Stimulated activated CD4-positive, alpha-beta T cell treated with anti-CD3 and anti-CD28 coated beads, Interleukin-1b, Interleukin-23, amount 100 ng/mL, for 4 hours (primary cell): ENCODE measurements around the gene OR2Z1.

ENCODE experiments used
- DNase-seq, 2 donors: peaks; one replicate each; pipeline ENCODE4 v3.0.0-alpha.2; 2020; ENCODE audit warnings: low read depth in 2 of 2

The OR2Z1 gene, protein sequence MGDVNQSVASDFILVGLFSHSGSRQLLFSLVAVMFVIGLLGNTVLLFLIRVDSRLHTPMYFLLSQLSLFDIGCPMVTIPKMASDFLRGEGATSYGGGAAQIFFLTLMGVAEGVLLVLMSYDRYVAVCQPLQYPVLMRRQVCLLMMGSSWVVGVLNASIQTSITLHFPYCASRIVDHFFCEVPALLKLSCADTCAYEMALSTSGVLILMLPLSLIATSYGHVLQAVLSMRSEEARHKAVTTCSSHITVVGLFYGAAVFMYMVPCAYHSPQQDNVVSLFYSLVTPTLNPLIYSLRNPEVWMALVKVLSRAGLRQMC

DNA sequence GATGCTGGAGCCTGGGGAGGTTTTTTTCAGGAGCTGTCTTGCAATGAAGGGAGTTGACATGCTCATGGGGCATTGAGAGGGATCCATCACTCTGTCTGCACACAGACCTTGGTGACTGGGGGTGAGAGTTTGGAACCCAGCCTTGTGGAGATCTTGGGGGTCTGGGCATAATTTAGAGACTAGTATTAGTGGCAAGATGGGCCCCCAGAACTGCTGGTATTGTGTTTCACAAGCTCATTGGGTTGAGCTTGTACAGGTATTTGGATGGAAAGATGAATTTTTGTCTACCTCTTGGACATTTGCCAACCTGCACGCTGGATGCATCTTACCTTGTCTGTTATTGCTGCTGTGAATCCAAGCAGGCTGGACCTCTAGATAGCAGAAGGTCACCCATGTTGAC, at the start of gene OR2Z1:
Gene OR2Z1 (plus strand): TSS at position 301 of the 400 bp plus-strand sequence. CDS start 9,395 bp downstream, outside the sequence.
- DNase-seq = no peak

DNA sequence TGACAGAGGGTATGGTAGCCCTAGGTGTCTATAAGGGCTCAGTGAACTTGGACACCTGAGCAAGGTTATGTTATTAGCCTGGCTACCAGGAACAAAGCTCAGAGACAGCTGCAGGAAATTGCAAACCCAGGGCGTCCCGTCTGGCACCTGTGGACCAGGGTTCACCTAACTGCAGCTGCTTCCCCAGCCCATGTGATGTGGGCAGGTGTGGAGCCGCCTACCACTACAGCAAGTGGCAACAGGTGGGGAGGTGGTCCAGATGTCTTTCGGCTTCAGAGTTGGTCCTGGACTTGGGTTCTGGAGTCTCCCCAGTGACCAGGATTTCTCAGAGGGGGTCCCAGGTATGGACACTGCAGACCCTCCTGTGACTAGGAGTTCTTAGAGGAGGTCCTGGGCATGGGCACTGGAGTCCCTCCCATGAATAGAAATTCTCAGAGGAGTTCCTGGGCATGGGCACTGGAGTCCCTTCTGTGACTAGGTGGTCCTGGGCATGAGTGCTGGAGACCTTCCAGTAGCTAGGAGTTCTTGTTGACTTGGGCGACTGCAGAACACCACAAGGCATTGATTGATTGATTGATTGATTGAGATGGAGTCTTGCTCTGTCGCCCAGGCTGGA, 48.0 kb upstream of the OR2Z1 start:
- DNase-seq = no peak

DNA sequence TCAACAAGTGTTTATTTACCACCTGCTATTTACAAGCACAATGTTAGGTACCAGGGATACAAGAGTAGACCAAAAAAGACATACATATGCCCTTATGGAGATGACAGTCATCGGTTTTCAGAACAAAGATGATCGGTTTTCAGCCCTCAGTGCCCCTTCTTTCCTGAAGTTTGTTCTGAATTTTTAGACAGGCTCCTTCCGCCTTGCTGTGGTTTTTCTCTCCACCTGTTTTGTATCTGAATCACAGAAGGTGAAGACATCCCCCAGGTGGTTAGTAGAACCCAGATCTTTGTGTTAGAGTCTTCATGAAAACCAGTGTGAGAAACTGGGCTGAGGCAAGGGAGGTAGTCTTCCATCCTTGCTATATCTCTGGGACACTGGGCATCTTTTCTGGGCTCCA, 46.4 kb upstream of the OR2Z1 start:
- DNase-seq = no peak

DNA sequence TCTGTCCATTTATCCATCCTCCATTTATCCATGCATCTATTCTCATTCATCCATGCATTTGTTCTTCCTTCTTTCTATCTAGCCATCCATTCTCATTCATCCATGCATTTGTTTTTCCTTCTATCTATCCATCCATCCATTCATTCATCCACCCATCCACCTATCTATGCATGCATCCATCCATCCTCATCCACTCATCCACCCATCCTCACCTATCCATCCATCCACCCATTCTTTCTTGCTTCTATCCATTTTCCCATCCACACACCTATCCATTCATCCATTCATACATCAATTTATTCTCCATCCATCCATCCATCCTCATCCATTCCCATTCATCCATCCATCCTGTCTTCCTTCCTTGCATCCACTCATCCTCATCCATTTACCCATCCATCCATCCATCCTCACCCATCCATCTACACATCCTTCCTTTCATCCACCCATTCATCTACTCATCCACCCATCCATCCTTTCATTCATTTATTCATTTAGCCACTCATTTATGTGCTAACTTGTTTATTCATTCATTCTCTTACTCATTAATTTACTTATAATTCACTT, 43.1 kb upstream of the OR2Z1 start:
- DNase-seq = no peak

DNA sequence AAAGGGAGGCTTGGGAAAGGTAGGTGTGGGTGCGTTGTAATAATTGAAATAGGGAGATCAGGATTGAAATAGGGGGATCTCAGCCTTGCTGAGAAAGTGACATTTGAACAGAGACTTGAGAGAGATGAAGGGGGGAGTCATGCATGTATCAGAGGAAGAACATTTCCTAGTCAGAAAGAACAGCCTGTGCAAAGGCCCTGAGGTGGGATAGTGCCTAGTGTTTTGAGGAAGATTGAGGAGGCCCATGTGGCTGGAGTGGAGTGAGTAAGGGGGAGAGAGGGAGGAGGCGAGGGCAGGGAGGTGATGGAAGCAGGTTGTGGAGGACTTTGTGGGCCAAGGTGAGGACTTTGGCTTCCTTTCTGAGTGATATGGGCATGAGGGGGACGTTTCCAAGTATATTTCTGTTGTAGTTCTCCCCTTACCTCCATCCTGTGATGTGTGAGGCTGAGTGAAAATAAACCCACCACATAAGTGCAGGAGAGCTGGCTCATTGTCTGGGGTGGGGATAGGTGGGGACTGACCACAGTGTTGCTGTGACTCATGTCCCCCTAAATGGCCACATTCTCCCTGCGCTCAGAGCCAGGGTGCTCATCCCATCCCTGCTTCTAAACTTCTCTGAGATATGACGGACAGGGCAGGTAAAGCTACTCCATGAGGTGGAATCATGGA, 40.6 kb upstream of the OR2Z1 start:
- DNase-seq = no peak

DNA sequence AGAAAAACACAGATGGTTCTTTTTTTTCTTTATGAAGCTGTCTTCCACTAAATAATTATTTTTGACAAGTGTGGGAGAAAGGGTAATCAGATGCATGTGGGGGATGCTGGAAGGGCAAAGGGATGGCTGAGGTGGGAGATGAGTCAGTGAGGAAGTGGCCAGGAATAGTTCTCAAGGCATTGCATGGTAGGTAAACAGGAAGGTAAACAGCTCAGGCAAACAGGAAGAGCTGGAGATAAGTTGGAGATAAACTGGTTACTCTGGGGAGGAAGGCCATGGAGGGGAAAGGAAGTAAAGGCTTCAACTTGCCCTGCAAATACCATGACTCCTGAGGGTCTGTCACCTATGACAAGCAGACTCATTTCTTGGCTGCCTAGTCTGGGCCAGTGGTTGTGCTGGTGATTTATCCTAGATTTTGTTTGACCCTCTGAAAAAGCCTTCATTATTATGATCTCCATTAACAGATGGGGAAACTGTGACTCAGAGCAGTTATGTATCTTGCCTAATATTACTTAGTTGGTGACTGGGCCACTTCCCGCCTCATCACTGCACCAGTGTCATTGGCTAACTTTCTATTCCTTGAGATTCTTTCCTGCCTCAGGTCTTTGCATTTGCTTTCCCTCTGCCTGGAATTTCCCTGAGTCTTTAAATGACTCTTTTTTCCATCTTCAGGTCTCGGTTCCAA, 39.9 kb upstream of the OR2Z1 start:
- no peak for DNase-seq

DNA sequence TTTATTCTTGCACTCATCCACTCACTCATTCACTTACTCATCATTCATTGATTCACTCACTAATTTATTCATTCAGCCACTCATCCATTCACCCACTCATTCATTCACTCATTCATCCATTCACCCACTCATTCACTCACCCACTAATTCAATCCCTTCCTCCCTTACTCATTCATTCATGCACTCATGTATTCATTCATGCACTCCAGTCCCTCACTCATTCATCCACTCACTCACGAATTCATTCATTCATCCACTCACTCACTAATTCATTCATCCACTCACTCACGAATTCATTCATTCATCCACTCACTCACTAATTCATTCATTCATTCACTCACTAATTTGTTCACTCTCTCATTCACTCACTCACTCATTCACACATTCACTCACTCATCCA, 39.0 kb upstream of the OR2Z1 start:
- DNase-seq = no peak

DNA sequence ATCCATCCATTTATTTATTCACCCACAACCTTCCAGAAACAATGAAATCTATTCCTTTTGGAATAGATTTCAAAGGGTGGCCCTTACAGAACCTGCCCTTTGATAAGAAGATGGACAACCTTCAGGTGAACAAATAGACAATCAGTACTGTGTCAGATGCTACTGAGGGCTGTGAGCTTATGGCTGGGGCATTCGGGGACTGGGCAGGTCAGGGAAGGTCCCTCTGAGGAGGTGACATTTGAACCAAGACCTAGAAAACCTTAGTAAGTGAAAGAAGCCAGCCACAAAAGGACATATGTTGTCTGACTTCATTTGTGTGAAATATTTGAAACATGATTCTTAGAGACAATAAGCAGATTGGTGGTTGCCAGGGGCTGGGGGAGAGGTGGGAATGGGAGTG, 38.5 kb upstream of the OR2Z1 start:
- DNase-seq = no peak

DNA sequence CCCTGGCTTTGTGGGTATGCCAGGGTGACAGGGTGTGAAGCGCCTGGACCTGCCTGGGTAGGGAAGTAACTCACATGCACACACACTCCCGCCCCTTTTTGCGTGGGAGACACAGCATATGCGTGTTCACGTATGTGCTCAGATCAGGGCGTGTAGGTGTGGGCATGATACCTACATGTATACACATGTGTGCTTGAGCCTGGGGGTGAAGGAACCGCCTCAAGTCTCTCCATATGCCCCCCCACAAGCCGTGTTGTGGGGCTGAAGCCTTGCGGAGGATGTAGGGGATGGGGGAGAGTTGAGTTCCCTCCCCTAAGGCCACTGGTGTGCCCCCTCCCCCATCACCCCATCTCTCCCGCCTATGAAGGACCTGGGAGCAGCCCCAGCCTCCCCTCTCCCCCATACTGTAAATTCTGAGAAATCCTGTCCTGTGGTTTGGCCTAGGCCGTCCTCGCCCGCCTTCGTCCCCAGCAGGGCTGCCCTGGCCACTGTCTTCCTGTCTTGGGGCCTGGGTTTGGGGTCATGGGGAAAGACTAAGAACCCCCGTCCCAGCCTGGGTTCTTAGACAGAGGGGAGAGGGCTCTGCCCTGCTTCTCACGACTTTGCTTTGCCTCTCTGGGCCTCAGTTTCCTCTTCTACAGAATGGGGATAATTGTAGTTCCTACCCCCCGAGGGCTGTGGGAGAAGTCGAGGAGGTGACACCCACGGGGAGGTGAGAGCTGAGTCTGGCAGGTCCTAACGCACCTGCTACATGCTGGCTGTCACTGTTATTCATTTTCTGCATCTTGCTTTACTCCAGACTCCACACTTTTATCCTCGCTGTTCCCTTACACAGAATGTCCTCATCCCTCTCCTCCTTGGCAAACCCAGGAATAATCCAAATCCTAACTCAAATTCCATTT, 37.2 kb upstream of the OR2Z1 start:
- no peak for DNase-seq

DNA sequence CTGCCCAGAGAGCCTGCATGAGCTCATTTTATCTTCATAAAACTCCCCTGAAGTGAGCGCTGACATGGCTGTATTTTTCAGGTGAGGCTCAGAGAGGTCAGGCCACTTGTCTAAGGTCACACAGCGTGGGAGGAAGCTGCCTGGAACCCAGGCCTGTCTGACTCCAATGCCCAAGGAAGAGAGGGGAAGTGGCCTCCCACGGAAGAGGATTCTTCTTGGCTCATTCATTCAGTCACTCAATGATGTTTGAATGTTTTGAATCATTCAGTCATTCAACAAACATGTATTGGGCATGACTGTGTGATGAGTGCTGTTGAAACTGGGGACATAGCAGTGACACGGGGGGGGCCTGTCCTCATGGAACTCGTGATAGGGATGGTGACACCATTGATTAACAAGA, 34.9 kb upstream of the OR2Z1 start:
- no peak for DNase-seq

DNA sequence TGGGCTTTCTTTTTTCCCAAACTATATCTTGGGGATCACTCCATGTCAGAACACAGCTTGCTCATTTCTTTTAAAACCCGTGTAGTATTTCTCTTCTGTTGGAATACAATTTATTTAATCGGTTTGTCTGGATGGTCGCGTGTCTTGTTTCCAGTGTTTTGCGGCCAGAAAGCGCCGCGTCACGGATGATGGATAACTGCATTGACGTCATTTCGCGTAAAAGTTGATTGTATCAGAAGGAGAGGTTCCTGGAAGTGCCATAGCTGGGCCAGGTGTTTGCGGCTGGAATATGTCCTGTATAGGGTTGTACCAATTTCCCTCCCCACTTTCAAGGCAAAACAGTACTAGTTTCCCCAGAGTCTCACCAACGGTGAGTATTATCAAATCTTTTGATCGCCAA, 32.5 kb upstream of the OR2Z1 start:
- no peak for DNase-seq

DNA sequence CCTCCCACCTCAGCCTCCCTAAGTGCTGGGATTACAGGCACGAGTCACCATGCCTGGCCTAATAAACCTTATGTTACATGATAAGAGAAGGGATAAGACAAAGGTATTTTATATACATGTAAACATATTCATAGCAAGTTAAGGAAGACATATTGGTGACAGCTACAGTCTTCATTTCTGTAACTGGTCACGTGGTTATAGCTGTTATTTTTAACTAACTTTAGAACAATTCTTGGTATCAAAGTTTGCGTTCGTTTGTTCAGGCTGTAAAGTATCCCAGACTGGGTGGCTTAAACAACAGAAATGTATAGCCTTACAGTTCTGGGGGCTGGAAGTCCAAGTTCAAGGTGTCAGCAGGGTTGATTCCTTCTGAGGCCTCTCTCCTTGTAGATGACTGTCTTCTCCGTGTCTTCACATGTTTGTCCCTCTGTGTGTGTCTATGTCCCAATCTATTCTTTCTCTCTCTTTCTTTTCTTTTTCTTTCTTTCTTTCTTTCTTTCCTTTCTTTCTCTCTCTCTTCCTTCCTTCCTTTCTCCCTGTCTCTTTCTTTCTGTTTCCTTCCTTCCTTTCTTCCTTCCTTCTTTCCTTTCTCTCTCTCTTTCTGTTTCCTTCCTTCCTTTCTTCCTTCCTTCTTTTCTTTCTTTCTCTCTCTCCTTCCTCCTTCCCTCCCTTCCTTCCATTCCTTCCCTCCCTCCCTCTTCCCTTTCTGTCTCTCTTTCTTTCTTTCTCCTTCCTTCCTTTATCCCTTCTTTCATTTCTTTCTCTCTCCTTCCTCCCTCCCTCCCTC, 30.5 kb upstream of the OR2Z1 start:
- no peak for DNase-seq

DNA sequence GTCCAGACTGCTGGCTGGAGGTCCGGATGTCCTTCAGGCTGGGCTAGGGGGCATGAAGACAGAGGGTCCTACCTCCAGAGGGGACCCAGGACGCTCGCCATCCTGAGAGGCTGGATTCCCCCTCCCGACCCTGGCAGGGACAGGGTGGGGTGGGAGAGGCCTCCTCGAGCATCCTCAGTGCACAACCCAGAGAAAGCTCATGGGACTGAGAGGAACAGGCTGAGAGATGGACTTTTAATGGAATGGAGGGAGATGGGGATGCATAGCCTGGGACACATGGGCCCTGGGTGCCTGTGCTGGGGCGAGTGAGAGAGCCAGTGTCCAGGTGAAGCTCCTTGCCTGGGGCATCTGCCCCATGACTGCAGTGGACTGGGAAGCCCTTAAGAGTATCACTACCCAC, 25.9 kb upstream of the OR2Z1 start:
- DNase-seq = no peak

DNA sequence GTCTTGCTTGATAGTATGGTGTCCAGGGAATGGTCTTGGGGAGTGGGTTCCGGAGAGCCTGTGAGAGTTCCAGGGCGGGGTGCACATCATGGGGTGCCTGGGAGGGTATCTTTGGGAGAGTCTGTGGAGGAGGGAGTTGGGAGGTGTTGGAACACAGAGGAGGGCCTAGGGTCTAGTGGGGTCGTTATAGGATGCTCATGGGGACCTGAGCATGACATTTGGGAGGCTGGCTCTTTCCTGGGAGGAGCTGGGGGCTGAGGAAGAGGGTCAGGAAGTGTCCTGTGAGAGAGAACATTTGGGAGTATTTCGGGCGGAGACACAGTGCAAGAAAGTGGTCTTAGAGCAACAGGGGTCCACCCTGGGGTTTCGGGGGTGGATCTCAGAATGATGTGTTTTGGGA, 25.5 kb upstream of the OR2Z1 start:
- DNase-seq = no peak

DNA sequence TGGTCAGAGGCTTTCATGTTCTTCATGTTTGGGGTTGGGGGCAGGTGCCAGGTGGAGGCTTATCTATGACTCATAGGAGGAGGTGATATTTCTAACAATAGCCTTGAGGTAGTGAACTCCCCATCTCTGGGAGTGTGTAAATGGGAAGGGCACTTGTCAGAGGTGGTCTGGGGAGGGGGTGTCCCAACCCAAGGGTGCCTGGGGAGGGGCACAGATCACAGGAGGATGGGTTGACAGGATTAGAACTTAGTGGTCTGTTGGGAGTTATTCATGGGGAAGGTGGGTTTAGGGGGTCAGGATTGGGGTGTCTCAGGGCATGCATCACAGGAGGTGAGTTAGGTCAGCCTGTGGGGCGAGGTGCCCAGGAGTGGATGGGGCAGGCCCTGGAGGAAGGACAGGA, 24.4 kb upstream of the OR2Z1 start:
- DNase-seq = no peak

DNA sequence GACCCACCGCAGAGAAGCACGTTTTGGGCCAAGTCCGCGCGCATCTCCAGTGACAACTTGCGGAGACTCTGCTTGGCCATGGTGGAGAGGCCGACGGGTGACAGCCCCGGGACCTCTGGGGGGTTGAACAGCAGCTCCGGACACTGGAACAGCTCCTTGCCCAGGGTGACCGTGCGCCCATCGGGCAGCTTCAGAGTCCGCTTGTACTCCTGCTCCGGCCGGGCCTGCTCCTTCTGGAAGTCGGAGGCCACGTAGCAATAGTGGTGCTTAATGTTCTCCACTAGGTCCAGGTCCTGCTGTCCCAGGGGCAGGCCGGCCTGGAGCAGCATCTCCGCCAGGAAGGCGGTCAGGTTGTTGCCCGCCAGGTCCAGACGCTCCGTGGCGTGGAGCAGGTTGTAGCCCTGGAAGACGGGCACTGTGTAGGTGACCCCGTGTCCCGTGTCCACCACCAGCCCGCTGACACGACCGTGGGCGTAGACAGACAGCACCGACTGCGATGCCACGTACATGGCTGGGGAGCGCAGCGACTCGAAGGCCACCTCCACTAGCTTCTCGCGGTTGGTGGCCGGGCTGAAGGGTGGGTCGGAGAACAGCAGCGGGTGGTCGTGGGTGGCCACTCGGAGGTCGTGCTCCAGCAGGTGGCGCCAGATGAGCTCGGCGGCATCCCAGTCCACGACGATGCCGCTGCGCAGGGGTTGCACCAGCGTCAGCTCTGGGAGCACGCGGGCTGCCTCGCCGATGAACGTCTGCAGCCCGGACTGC, 23.6 kb upstream of the OR2Z1 start:
- no peak for DNase-seq

DNA sequence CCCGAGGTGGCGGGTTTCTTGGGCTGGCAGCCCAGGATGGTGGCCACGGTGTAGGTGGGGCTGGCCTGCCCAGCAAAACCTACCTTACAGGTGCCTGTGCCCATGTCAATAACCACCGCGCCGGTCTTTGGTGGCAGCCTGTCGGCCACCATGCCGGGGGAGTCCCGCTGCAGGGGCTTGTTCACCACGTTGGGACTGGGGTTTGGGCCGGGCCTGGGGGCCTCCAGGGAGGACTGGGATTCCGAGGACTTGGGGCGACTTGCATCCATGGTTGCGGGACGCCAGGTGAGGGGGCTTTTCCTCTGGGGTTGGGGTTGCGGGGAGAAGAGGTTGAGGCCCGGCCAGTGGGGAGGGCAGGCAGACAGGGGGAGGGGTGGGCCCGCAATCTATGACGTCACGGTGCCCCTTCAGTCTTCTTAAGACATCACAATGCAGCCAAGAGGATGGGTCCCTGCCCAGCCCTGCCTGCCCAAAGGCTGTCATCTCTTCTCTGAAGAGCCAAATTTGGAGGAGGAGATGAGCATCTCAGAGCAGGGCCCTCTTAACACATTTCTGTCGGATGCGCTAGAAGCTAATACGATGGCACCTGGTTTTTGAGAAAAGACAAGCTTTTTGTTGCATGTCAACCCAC, 22.9 kb upstream of the OR2Z1 start, which contains the start of gene ACTL9:
Gene ACTL9 (minus strand): TSS at position 363 of the 631 bp plus-strand sequence. CDS start 94 bp downstream, at position 269.
- DNase-seq = no peak

DNA sequence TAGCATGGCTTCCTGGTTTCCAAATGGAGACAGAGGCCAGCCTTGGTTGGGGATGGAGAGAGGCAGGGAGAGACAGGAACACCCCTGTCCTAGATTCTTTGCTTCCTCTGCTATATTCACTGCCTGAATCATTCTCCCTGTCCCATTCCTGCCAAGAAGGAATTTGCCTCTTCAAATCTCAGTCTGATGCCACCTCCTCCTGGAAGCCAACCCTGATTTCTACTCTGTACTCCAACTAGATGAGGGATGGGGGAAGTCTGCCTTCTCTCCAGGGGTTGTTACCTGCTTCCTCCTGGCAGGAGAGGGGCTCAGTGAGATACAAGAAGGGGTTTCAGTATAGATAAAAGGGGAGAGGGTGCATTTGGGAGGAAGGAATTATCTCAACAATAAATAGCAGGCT, 21.5 kb upstream of the OR2Z1 start:
- DNase-seq = no peak

DNA sequence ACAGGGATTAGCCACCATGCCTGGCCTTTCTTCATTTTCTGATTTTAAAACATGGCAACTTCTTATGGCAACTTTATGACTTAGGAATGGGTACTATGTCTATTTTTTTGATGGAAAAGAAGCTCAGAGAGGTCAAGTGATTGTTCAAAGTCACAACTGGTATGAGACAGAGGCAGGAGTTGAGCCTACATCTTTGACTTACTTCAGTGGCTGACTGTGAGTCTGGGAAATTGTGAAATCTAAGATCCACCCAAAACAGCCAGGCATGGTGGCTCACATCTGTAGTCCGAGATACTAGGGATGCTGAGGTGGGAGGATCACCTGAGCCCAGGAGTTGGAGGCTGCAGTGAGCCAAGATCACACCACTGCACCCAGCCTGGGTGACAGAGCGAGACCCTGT, 20.5 kb upstream of the OR2Z1 start:
- DNase-seq = no peak
